ENCODE results near the gene ZNF391. TPM values are rescaled to one million over a fixed set of nuclear protein-coding genes. Genes with fewer than 3 reads are reported as not detected.
A peak's percentile ranks its signal among the peaks of the same experiment; 100 is the strongest.
"Not testable (repeated sequence)": the region's sequence is repeated elsewhere in the genome, so short reads cannot be mapped to it uniquely, and the experiment has no call there.

Gene ZNF391
- total RNA-seq, 4 donors from 2014 or later: 0.10 to 1.1 (median 0.26) TPM

DNA sequence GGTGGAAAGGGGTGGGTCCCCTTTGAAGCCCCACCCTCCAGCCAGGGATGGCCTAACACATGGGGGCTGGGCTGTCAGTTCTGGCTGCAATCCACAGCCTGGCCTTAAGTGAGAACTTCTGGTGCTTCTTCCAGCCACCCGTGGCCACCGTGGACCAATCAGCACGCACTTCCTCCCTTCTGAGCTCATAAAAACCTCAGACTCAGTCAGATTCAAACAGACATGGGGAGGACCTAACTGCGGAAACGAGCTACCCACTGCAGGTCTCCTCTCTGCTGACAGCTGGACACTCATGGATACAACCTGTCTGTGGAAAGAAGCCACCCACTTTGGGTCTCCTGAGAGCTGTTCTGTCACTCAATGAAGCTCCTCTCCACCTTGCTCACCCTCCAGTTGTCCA, 20.4 kb upstream of the ZNF391 start:
- ATAC-seq (no peak), DNase-seq (no peak)
- H3K9me3 ChIP-seq: no peaks in the 10 kb centered on the region
- intact Hi-C loops (cut with DNase I; ENCODE audit: low total_unique reads): no loop called here
- in situ Hi-C loops (cut with MboI; ENCODE audit: low sequenced_read_pairs in 4 of 4): no loop called here
- no peak overlapping the region for H3K4me3 ChIP-seq
- no peaks in the 10 kb centered on the region for H3K4me1 ChIP-seq
- no peaks in the 10 kb centered on the region for H3K27me3 ChIP-seq
- H3K27ac ChIP-seq: no peak overlapping the region
- TF ChIP-seq, protein P1, sequence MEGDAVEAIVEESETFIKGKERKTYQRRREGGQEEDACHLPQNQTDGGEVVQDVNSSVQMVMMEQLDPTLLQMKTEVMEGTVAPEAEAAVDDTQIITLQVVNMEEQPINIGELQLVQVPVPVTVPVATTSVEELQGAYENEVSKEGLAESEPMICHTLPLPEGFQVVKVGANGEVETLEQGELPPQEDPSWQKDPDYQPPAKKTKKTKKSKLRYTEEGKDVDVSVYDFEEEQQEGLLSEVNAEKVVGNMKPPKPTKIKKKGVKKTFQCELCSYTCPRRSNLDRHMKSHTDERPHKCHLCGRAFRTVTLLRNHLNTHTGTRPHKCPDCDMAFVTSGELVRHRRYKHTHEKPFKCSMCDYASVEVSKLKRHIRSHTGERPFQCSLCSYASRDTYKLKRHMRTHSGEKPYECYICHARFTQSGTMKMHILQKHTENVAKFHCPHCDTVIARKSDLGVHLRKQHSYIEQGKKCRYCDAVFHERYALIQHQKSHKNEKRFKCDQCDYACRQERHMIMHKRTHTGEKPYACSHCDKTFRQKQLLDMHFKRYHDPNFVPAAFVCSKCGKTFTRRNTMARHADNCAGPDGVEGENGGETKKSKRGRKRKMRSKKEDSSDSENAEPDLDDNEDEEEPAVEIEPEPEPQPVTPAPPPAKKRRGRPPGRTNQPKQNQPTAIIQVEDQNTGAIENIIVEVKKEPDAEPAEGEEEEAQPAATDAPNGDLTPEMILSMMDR (IDR thresholded peaks at IDR 0.05 in 4 of 5, conservative IDR thresholded peaks at IDR 0.05 in 1 of 5): no peak
- TF ChIP-seq POLR2A (IDR thresholded peaks at IDR 0.05): no peak
- peaks cover 0 to under 1% of the 10 kb centered on the region in 2 donors for H3K36me3 ChIP-seq

- Histone ChIP-seq H3K4me3 (no peak overlapping the region), H3K4me1 (peaks cover 6 to 9% of the 10 kb centered on the region in 2 donors), H3K27ac (no peak overlapping the region), H3K27me3 (no peaks in the 10 kb centered on the region), H3K36me3 (no peaks in the 10 kb centered on the region), H3K9me3 (no peaks in the 10 kb centered on the region)
- no peak for TF ChIP-seq POLR2A (IDR thresholded peaks at IDR 0.05)
- TF ChIP-seq, protein P1 (IDR thresholded peaks at IDR 0.05 in 4 of 5, conservative IDR thresholded peaks at IDR 0.05 in 1 of 5): no peak
- in situ Hi-C loops (cut with MboI; ENCODE audit: low sequenced_read_pairs in 4 of 4): no loop called here
- ATAC-seq: no peak
- DNase-seq: no peak
- intact Hi-C loops (cut with DNase I; ENCODE audit: low total_unique reads): loop anchor here (10.0 kb wide), 1 partner anchor 196 kb away; no protein-coding TSS in a partner anchor
Measured at GRCh38 chr6:27370391-27370790, 18.2 kb upstream of the ZNF391 start.

GRCh38 chr6:27374824-27375612, 13.5 kb upstream of the ZNF391 start:
- H3K4me1 ChIP-seq: peaks cover 6 to 13% of the 10 kb centered on the region in 2 donors
- no peaks in the 10 kb centered on the region for H3K27me3 ChIP-seq
- ATAC-seq (peak; percentile 98 to 99), DNase-seq (peak; percentile 59 to 74)
- H3K27ac ChIP-seq: peak overlapping the region; percentile 41 to 57 (median 45)
- H3K9me3 ChIP-seq: no peaks in the 10 kb centered on the region
- H3K4me3 ChIP-seq: peak overlapping the region; percentile 64 to 79 (median 74)
- H3K36me3 ChIP-seq: no peaks in the 10 kb centered on the region
- in situ Hi-C loops (cut with MboI; ENCODE audit: low sequenced_read_pairs in 4 of 4) (no loop called here), intact Hi-C loops (cut with DNase I; ENCODE audit: low total_unique reads) (loop anchor here (5.0 to 10.0 kb wide), 2 partner anchors 97 to 200 kb away; partner anchors contain the start of gene ZNF184)
- TF ChIP-seq, protein P1 (IDR thresholded peaks at IDR 0.05 in 4 of 5, conservative IDR thresholded peaks at IDR 0.05 in 1 of 5): no peak
- no peak for TF ChIP-seq POLR2A (IDR thresholded peaks at IDR 0.05)

DNA sequence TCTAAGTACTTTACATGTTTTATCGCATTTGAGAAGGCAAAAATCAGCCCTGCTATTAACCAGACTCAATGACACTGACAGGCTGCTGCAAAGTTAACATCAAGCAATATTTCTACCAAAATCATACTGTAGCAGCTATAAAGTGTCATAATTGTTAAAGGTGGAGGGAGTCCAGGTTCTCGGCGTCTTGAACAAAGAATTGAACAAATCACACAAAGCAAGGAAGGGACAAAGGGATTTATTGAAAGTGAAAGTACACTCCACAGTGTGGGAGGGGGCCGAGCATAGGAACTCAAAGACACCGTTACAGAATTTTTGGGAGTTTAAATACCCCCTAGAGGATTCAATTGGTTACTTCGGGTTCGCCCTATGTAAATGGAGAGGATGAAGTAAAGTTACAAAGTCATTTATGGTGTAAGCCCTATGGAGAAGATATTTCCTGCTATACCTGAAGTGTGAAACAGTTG, 12.9 kb upstream of the ZNF391 start:
- intact Hi-C loops (cut with DNase I; ENCODE audit: low total_unique reads): loop anchor here (5.0 to 10.0 kb wide), 2 partner anchors 97 to 201 kb away; partner anchors contain the start of gene ZNF184
- Histone ChIP-seq H3K36me3 (no peaks in the 10 kb centered on the region), H3K27me3 (no peaks in the 10 kb centered on the region), H3K9me3 (no peaks in the 10 kb centered on the region), H3K4me3 (peak overlapping the region; percentile 64 to 79 (median 74)), H3K27ac (peak overlapping the region in 3 of 4 donors; percentile 22 to 46 (median 44)), H3K4me1 (peaks cover 6 to 13% of the 10 kb centered on the region in 2 donors)
- DNase-seq: no peak
- peak in 1 of 2 donors; percentile 20 for ATAC-seq
- in situ Hi-C loops (cut with MboI; ENCODE audit: low sequenced_read_pairs in 4 of 4): no loop called here
- TF ChIP-seq, protein P1 (IDR thresholded peaks at IDR 0.05 in 4 of 5, conservative IDR thresholded peaks at IDR 0.05 in 1 of 5): no peak
- TF ChIP-seq POLR2A (IDR thresholded peaks at IDR 0.05): no peak

DNA sequence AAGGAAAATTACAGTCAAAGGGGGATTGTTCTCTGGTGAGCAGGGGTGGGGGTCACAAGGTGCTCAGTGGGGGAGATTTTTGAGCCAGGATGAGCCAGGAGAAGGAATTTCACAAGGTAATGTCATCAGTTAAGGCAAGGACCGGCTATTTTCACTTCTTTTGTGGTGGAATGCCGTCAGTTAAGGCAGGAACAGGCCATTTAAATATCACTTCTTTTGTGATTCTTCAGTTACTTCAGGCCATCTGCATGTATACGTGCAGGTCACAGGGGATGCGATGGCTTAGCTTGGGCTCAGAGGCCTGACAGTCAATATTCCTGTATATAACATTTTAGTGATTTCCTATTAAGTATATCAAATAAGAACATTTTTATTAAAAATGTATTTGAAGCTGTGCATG, 10.2 kb upstream of the ZNF391 start:
- H3K4me1 ChIP-seq: peaks cover 6 to 13% of the 10 kb centered on the region in 2 donors
- intact Hi-C loops (cut with DNase I; ENCODE audit: low total_unique reads): loop anchor here (5.0 to 10.0 kb wide), 2 partner anchors 94 to 204 kb away; partner anchors contain the start of gene ZNF184
- H3K9me3 ChIP-seq; H3K27me3 ChIP-seq; H3K36me3 ChIP-seq; H3K4me3 ChIP-seq; in situ Hi-C loops (cut with MboI; ENCODE audit: low sequenced_read_pairs in 4 of 4); H3K27ac ChIP-seq; DNase-seq; ATAC-seq: not testable (repeated sequence)

GRCh38 chr6:27381001-27381400, 7.6 kb upstream of the ZNF391 start:
- DNase-seq; in situ Hi-C loops (cut with MboI; ENCODE audit: low sequenced_read_pairs in 4 of 4); ATAC-seq; H3K4me1 ChIP-seq; H3K27ac ChIP-seq; H3K36me3 ChIP-seq; H3K4me3 ChIP-seq; H3K9me3 ChIP-seq; intact Hi-C loops (cut with DNase I; ENCODE audit: low total_unique reads); H3K27me3 ChIP-seq: not testable (repeated sequence)

All from gastrocnemius medialis (tissue), 4 donors.